GM12878 (cell line): Measurements from ENCODE around the gene LRRC74B. TPM values are rescaled to one million over a fixed set of nuclear protein-coding genes. Genes with fewer than 3 reads are reported as not detected.

ENCODE experiments used
- ATAC-seq: fragments of 200-7000 bp; cut with Tn5 transposase; 3 replicates; pipeline ENCODE4 v1.9.1; 2020; ENCODE audit warnings: mild to moderate bottlenecking, moderate library complexity
- BruUV-seq: library from RNA; stranded (reverse); fragments of 400-500 nt; replicated peaks from 2 replicates; lab custom pipeline; 2021; lab: Mats Ljungman, UMichigan
- CTCF ChIA-PET: fragments of 300-600 bp; sonication (Branson Sonifier 250); formaldehyde crosslinking; extraction: SDS; loops from one replicate; lab custom pipeline; 2021; ENCODE audit warnings: inconsistent platforms; lab: Yijun Ruan, JAX
- POLR2A ChIA-PET: fragments of 350-600 bp; formaldehyde crosslinking; extraction: SDS; loops from one replicate; lab custom pipeline; 2021; ENCODE audit warnings: inconsistent platforms; lab: Charles Lee
- RAD21 ChIA-PET: fragments of 300-600 bp; sonication (Branson Sonifier 250); formaldehyde crosslinking; loops from one replicate; lab custom pipeline; 2023; ENCODE audit warnings: antibody characterized with exemption; ENCODE audit not compliant: unreplicated experiment; lab: Charles Lee
- SMC1A ChIA-PET: fragments of 300-600 bp; sonication (Branson Sonifier 250); formaldehyde crosslinking; loops from one replicate; lab custom pipeline; 2023; ENCODE audit not compliant: unreplicated experiment, uncharacterized antibody; lab: Charles Lee
- DNase-seq: peaks from one replicate; pipeline ENCODE4 v3.0.0-alpha.2; 2011; ENCODE audit warnings: low read depth, low spot score
- FAIRE-seq: peaks from 3 replicates; lab custom pipeline; 2011; peaks lifted over from hg19 to GRCh38; lab: Jason Lieb, UNC
- H2AFZ ChIP-seq: 2 replicates; pipeline ENCODE4 v1.6.0; 2011; ENCODE audit warnings: low read depth, low read length, control low read depth; ENCODE audit not compliant: control insufficient read depth
- H3K27ac ChIP-seq: 2 replicates; pipeline ENCODE4 v1.5.1; 2011; ENCODE audit warnings: control low read depth; ENCODE audit not compliant: control insufficient read depth, insufficient read depth
- H3K27me3 ChIP-seq, 2 experiments: replicated peaks in 1 of 2; 2 replicates each; pipeline versions ENCODE4 v1.6.0 to v1.6.1; 2011; ENCODE audit warnings: low read length in 1 of 2; ENCODE audit not compliant: control insufficient read depth in 2 of 2, insufficient read depth in 2 of 2
- H3K36me3 ChIP-seq, 2 experiments: 2 replicates each; pipeline ENCODE4 v1.5.1; 2011; ENCODE audit warnings: low read length in 1 of 2; ENCODE audit not compliant: control insufficient read depth in 2 of 2, insufficient read depth in 2 of 2
- H3K4me1 ChIP-seq: 2 replicates; pipeline ENCODE4 v1.6.1; 2011; ENCODE audit warnings: mild to moderate bottlenecking, low read length, moderate library complexity, mixed read lengths; ENCODE audit not compliant: control insufficient read depth, insufficient read depth
- H3K4me2 ChIP-seq: 2 replicates; pipeline ENCODE4 v1.6.0; 2011; ENCODE audit warnings: control low read depth; ENCODE audit not compliant: control insufficient read depth, insufficient read depth
- H3K4me3 ChIP-seq: fragments of 200-600 bp; sonication (generic); 2 replicates; pipeline ENCODE4 v1.5.1; 2016
- H3K79me2 ChIP-seq: 2 replicates; pipeline ENCODE4 v1.6.0; 2011; ENCODE audit warnings: low read length; ENCODE audit not compliant: control insufficient read depth, insufficient read depth
- H3K9ac ChIP-seq: 2 replicates; pipeline ENCODE4 v1.8.0; 2011; ENCODE audit warnings: low read length, control low read depth, mixed read lengths; ENCODE audit not compliant: control insufficient read depth, insufficient read depth
- H3K9me3 ChIP-seq: replicated peaks from 3 replicates; pipeline ENCODE4 v1.5.1; 2011; ENCODE audit warnings: mild to moderate bottlenecking, low read length; ENCODE audit not compliant: control insufficient read depth, insufficient read depth
- H4K20me1 ChIP-seq: 2 replicates; pipeline ENCODE4 v1.6.0; 2011; ENCODE audit not compliant: control insufficient read depth, insufficient read depth
- ETV6 ChIP-seq, 2 experiments: fragments of 450-650 bp in 1 of 2; IDR thresholded peaks in 1 of 2; conservative IDR thresholded peaks in 1 of 2; 2 replicates each; pipeline ENCODE4 v1.6.1; 2014; ENCODE audit warnings: antibody characterized with exemption in 1 of 2, borderline replicate concordance in 1 of 2, low read depth in 1 of 2, mild to moderate bottlenecking in 1 of 2, moderate library complexity in 1 of 2
- FOXM1 ChIP-seq: IDR thresholded peaks from 2 replicates; pipeline ENCODE4 v1.6.1; 2012; ENCODE audit warnings: low read depth, mild to moderate bottlenecking, inconsistent platforms, low read length, moderate library complexity
- HDAC2 ChIP-seq: fragments of 200-600 bp; sonication (generic); IDR thresholded peaks from 2 replicates; pipeline ENCODE4 v1.6.1; 2017
- JUND ChIP-seq: IDR thresholded peaks from 2 replicates; pipeline ENCODE4 v1.6.1; 2012; ENCODE audit warnings: low read depth, mild to moderate bottlenecking, low read length, improper control_type of control experiment, moderate library complexity
- POLR2A ChIP-seq: IDR thresholded peaks from 2 replicates; pipeline ENCODE4 v1.6.1; 2011; ENCODE audit warnings: low read depth, mild to moderate bottlenecking, low read length
- STAT1 ChIP-seq: fragments of 450-650 bp; conservative IDR thresholded peaks from 2 replicates; pipeline ENCODE4 v1.6.1; 2014; ENCODE audit warnings: antibody characterized with exemption, mild to moderate bottlenecking
- SUPT20H ChIP-seq: IDR thresholded peaks from 2 replicates; pipeline ENCODE4 v1.6.1; 2011; ENCODE audit warnings: low read depth, mild to moderate bottlenecking, low read length, moderate library complexity, borderline replicate concordance; ENCODE audit not compliant: control insufficient read depth
- TCF7 ChIP-seq: IDR thresholded peaks from 2 replicates; pipeline ENCODE4 v1.6.1; 2014; ENCODE audit warnings: antibody characterized with exemption, borderline replicate concordance
- USF2 ChIP-seq: IDR thresholded peaks from 2 replicates; pipeline ENCODE4 v1.6.1; 2011; ENCODE audit warnings: low read depth, low read length, improper control_type of control experiment, borderline replicate concordance
- ZBED1 ChIP-seq: IDR thresholded peaks from 2 replicates; pipeline ENCODE4 v1.6.1; 2016; ENCODE audit warnings: borderline replicate concordance
- ZNF622 ChIP-seq: fragments of 450-650 bp; IDR thresholded peaks from 2 replicates; pipeline ENCODE4 v1.6.1; 2017; ENCODE audit warnings: mild to moderate bottlenecking, inconsistent platforms
- WGBS: methylation state at CpG from one replicate; pipeline ENCODE4 v1.1.6; 2016; ENCODE audit warnings: low lambda C conversion rate; ENCODE audit not compliant: insufficient replicate concordance, insufficient coverage; ENCODE audit errors: missing lambda C conversion rate; 5-methylcytosine and 5-hydroxymethylcytosine counted together
- in situ Hi-C: fragments of 300-500 bp; cut with MboI; formaldehyde crosslinking; loops from 9 replicates; pipeline ENCODE4 v1.14.3; 2018; ENCODE audit warnings: mixed read lengths
- intact Hi-C: fragments of 100-400 bp; cut with micrococcal nuclease; formaldehyde crosslinking; loops from one replicate; pipeline ENCODE4 v1.14.2; 2022; ENCODE audit not compliant: unreplicated experiment
- polyA plus RNA-seq, 11 experiments: library from polyadenylated mRNA; depleted of rRNA in 4 of 11; unstranded in 6 of 11; stranded (reverse) in 5 of 11; fragments of >200 nt; fragmentation: Nextera tagmentation in 4 of 11; fragmentation: Illumina TruSeq in 1 of 11; extraction: Ambion mirVana in 4 of 11; extraction: Trizol in 1 of 11; gene quantifications; 1 replicate in 1 of 11; 2 replicates in 10 of 11; pipeline versions ENCODE4 v1.2.1 to v1.2.3, GENCODE V29; 2011 to 2016; ENCODE audit warnings: inconsistent platforms in 2 of 11, missing spikeins in 2 of 11, low read depth in 1 of 11
- total RNA-seq, 4 experiments: library from RNA; depleted of rRNA in 3 of 4; stranded (reverse); fragments of >200 nt in 3 of 4; fragmentation: Illumina TruSeq in 1 of 4; extraction: Trizol in 1 of 4; gene quantifications; 2 replicates each; pipeline versions ENCODE4 v1.2.1 to v1.2.3, GENCODE V29; 2013 to 2021
- TF ChIP-seq, protein P1 (sequence below): IDR thresholded peaks from 2 replicates; pipeline ENCODE4 v1.6.1; 2012; ENCODE audit warnings: low read depth, low read length, improper control_type of control experiment

Gene LRRC74B
- total and polyA plus RNA-seq, 10 of the 15 experiments (the other 5 are each of a cell fraction or from before 2014, with no cell fraction given): not detected

GRCh38 chr22:21106000-21106399 lies 60.3 kb downstream of the LRRC74B start:
- SMC1A ChIA-PET: no interaction called here
- Histone ChIP-seq H2AFZ (no peak overlapping the region), H3K4me1 (no peaks in the 10 kb centered on the region), H3K9me3 (no peaks in the 10 kb centered on the region), H3K4me3 (no peak overlapping the region), H4K20me1 (no peaks in the 10 kb centered on the region), H3K27ac (no peak overlapping the region), H3K27me3 (no peaks in the 10 kb centered on the region), H3K79me2 (no peaks in the 10 kb centered on the region), H3K36me3 (no peaks in the 10 kb centered on the region), H3K9ac (no peak overlapping the region), H3K4me2 (no peak overlapping the region)
- in situ Hi-C loops: no loop called here
- no peak for DNase-seq
- RAD21 ChIA-PET: no interaction called here
- 38% methylated on average over 5 of the region's 5 CpGs for WGBS
- no peak for ATAC-seq
- no TSS peak for BruUV-seq
- FAIRE-seq: no peak
- no peak for TF ChIP-seq ETV6 (conservative IDR thresholded peaks at IDR 0.05 in 1 of 2, IDR thresholded peaks at IDR 0.05 in 1 of 2; ENCODE audit: borderline replicate concordance in 1 of 2, low read depth in 1 of 2)
- TF ChIP-seq USF2: no peak
- TF ChIP-seq POLR2A: no peak
- no peak for TF ChIP-seq TCF7
- TF ChIP-seq ZNF622: no peak
- no peak for TF ChIP-seq SUPT20H
- no peak for TF ChIP-seq ZBED1
- TF ChIP-seq FOXM1: no peak
- no peak for TF ChIP-seq JUND
- TF ChIP-seq, protein P1, sequence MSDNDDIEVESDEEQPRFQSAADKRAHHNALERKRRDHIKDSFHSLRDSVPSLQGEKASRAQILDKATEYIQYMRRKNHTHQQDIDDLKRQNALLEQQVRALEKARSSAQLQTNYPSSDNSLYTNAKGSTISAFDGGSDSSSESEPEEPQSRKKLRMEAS: no peak
- TF ChIP-seq HDAC2: no peak
- TF ChIP-seq STAT1: no peak
- intact Hi-C loops: no loop called here
- CTCF ChIA-PET: no interaction called here
- POLR2A ChIA-PET: no interaction called here
